ENCODE data around the gene ABCA1. TPM values are rescaled to one million over a fixed set of nuclear protein-coding genes. Genes with fewer than 3 reads are reported as not detected.

Gene ABCA1
- total RNA-seq, 3 donors from 2014 or later (not counting 1 experiment from before 2014, with no cell fraction given) = 1.9 to 10.8 (median 4.8) TPM

GRCh38 chr9:104974053-104974962 is 46.4 kb upstream of the ABCA1 start:
- Histone ChIP-seq H3K4me3 (ENCODE audit: low read length) (no peak overlapping the region), H3K27me3 (ENCODE audit: control insufficient read depth, insufficient read depth, low read length) (no peaks in the 10 kb centered on the region), H3K27ac (ENCODE audit: low read length) (no peak overlapping the region), H3K9me3 (ENCODE audit: control insufficient read depth, insufficient read depth, low read length) (no peaks in the 10 kb centered on the region), H3K36me3 (ENCODE audit: control insufficient read depth, insufficient read depth, low read length) (no peaks in the 10 kb centered on the region), H3K4me1 (ENCODE audit: control insufficient read depth, insufficient read depth, low read length) (no peaks in the 10 kb centered on the region)
- DNase-seq (no peak), ATAC-seq (no peak)
- Mint-ChIP-seq H3K9me3 (no peaks in the 10 kb centered on the region), H3K4me1 (no peaks in the 10 kb centered on the region), H3K27ac (no peak overlapping the region), H3K36me3 (no peaks in the 10 kb centered on the region), H3K4me3 (no peak overlapping the region), H3K27me3 (ENCODE audit: low read depth in 2 of 2) (peaks cover 31 to 32% of the 10 kb centered on the region in 2 donors)
- intact Hi-C loops (cut with micrococcal nuclease) = no loop called here
- no peak for TF ChIP-seq CTCF (IDR thresholded peaks at IDR 0.05)
- WGBS (ENCODE audit: insufficient coverage) = 60% methylated on average over 7 of the region's 8 CpGs

- 82% methylated on average over 4 of the region's 4 CpGs for WGBS (ENCODE audit: insufficient coverage)
- DNase-seq = no peak
- Mint-ChIP-seq H3K36me3 (no peaks in the 10 kb centered on the region), H3K27me3 (ENCODE audit: low read depth in 2 of 2) (peaks cover 35 to 36% of the 10 kb centered on the region in 2 donors), H3K9me3 (no peaks in the 10 kb centered on the region), H3K27ac (no peak overlapping the region), H3K4me3 (no peak overlapping the region), H3K4me1 (peaks cover 12 to 14% of the 10 kb centered on the region in 2 donors)
- no peak overlapping the region for H3K4me3 ChIP-seq (ENCODE audit: low read length)
- no peaks in the 10 kb centered on the region for H3K9me3 ChIP-seq (ENCODE audit: control insufficient read depth, insufficient read depth, low read length)
- no peaks in the 10 kb centered on the region for H3K36me3 ChIP-seq (ENCODE audit: control insufficient read depth, insufficient read depth, low read length)
- no peaks in the 10 kb centered on the region for H3K27me3 ChIP-seq (ENCODE audit: control insufficient read depth, insufficient read depth, low read length)
- H3K27ac ChIP-seq (ENCODE audit: low read length) = no peak overlapping the region
- intact Hi-C loops (cut with micrococcal nuclease) = no loop called here
- TF ChIP-seq CTCF (IDR thresholded peaks at IDR 0.05) = no peak
- no peak for ATAC-seq
- H3K4me1 ChIP-seq (ENCODE audit: control insufficient read depth, insufficient read depth, low read length) = peaks cover 13% of the 10 kb centered on the region
Measured at GRCh38 chr9:104972242-104972866, 44.4 kb upstream of the ABCA1 start.

DNA sequence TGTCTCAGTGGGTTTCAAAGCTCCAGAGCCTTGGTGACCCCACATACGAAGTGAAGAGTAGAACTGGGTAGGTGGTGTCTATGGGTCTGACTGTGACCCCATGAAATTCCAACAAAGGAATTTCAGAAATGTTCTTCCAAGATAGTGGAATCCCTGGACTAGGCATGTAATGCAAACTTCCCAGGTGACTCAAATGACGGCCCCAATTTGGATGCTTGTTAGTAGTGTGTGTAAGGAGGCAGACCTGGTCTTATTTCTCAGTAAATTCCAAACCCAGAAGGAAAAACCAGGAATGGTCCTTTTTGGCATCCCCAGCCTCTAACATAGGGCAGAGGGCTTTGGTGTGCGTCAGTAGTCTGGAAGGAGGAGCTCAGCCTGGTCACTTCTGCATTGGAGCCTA is 43.6 kb upstream of the ABCA1 start:
- Histone ChIP-seq H3K4me1 (ENCODE audit: control insufficient read depth, insufficient read depth, low read length) (peaks cover 13% of the 10 kb centered on the region), H3K4me3 (ENCODE audit: low read length) (no peak overlapping the region), H3K27me3 (ENCODE audit: control insufficient read depth, insufficient read depth, low read length) (no peaks in the 10 kb centered on the region), H3K27ac (ENCODE audit: low read length) (no peak overlapping the region), H3K9me3 (ENCODE audit: control insufficient read depth, insufficient read depth, low read length) (no peaks in the 10 kb centered on the region), H3K36me3 (ENCODE audit: control insufficient read depth, insufficient read depth, low read length) (no peaks in the 10 kb centered on the region)
- Mint-ChIP-seq H3K36me3 (no peaks in the 10 kb centered on the region), H3K27ac (no peak overlapping the region), H3K4me1 (peaks cover 12 to 14% of the 10 kb centered on the region in 2 donors), H3K27me3 (ENCODE audit: low read depth in 2 of 2) (peaks cover 35 to 36% of the 10 kb centered on the region in 2 donors), H3K4me3 (no peak overlapping the region), H3K9me3 (no peaks in the 10 kb centered on the region)
- intact Hi-C loops (cut with micrococcal nuclease) = no loop called here
- ATAC-seq (no peak), DNase-seq (no peak)
- TF ChIP-seq CTCF (IDR thresholded peaks at IDR 0.05) = no peak
- 88% methylated on average over 3 of the region's 3 CpGs for whole genome bisulfite sequencing (ENCODE audit: insufficient coverage)

Data from natural killer cell (primary cell).